GM23338 (cell line): Measurements from ENCODE around the gene OLR1.

Experiments
- CREB1 ChIP-seq: fragments of 250-450 bp; sonication (Bioruptor Pico); IDR thresholded peaks from 2 replicates; pipeline ENCODE4 v1.5.0; 2020; ENCODE audit warnings: low read depth, mild to moderate bottlenecking, moderate library complexity
- EZH2 ChIP-seq: fragments of 200-600 bp; sonication (generic); IDR thresholded peaks from one replicate; pipeline ENCODE4 v1.8.0; 2017; ENCODE audit warnings: antibody characterized with exemption, mild to moderate bottlenecking, low read depth; ENCODE audit not compliant: unreplicated experiment
- EZH2phosphoT487 ChIP-seq: fragments of 200-600 bp; sonication (generic); IDR thresholded peaks from one replicate; pipeline ENCODE4 v1.8.1; 2018; ENCODE audit warnings: antibody characterized with exemption; ENCODE audit not compliant: unreplicated experiment
- JUNB ChIP-seq: IDR thresholded peaks from one replicate; pipeline ENCODE4 v1.6.1; 2016; ENCODE audit warnings: antibody characterized with exemption; ENCODE audit not compliant: unreplicated experiment
- NANOG ChIP-seq: IDR thresholded peaks from 2 replicates; pipeline ENCODE4 v1.6.1; 2016; ENCODE audit warnings: antibody characterized with exemption, borderline replicate concordance
- POLR2AphosphoS5 ChIP-seq: IDR thresholded peaks from 2 replicates; pipeline ENCODE4 v1.6.1; 2016; ENCODE audit warnings: antibody characterized with exemption, low read depth
- STAT1 ChIP-seq: IDR thresholded peaks from one replicate; pipeline ENCODE4 v1.6.1; 2016; ENCODE audit warnings: antibody characterized with exemption; ENCODE audit not compliant: unreplicated experiment
- ZNF114 ChIP-seq: fragments of 250-450 bp; sonication (Bioruptor Pico); IDR thresholded peaks from 2 replicates; pipeline ENCODE4 v1.5.0; 2020; ENCODE audit warnings: mild to moderate bottlenecking, moderate library complexity
- ZNF331 ChIP-seq: fragments of 250-450 bp; sonication (Bioruptor Pico); IDR thresholded peaks from 2 replicates; pipeline ENCODE4 v1.5.0; 2020; ENCODE audit warnings: low read depth, mild to moderate bottlenecking, moderate library complexity
- TF ChIP-seq, protein P1 (sequence below): IDR thresholded peaks from one replicate; pipeline ENCODE4 v1.6.1; 2018; ENCODE audit warnings: antibody characterized with exemption; ENCODE audit not compliant: unreplicated experiment
- TF ChIP-seq, protein P2 (sequence below), 2 experiments: fragments of 200-600 bp in 1 of 2; sonication (generic) in 1 of 2; conservative IDR thresholded peaks; 2 replicates each; pipeline versions ENCODE4 v1.5.1 to v1.6.1; 2016 to 2017; ENCODE audit warnings: antibody characterized with exemption in 2 of 2, low read depth in 2 of 2, mild to moderate bottlenecking in 2 of 2, moderate library complexity in 1 of 2
- TF ChIP-seq, protein P3 (sequence below): IDR thresholded peaks from 2 replicates; pipeline ENCODE4 v1.6.1; 2016; ENCODE audit warnings: antibody characterized with exemption
- TF ChIP-seq, protein P4 (sequence below): fragments of 250-450 bp; sonication (Bioruptor Pico); IDR thresholded peaks from 2 replicates; pipeline ENCODE4 v1.5.0; 2020; ENCODE audit warnings: mild to moderate bottlenecking, moderate library complexity

DNA sequence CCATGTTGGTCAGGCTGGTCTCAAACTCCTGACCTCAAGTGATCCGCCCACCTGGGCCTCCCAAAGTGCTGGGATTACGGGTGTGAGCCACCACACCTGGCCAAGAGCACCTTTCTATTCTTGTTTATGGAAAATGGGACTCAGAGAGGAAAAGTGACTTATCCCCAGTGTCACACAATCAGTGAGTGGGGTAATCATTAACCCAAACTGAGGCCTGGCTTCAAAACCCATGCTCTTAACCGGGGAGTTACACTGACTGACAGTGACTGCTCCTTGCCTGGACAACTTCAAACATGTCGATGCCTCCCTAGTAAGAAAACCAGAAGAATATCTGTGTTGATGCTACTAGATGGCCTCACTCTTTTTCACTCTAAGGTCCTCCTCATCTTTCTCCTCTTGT, 49.2 kb downstream of the OLR1 start:
- TF ChIP-seq, protein P1, sequence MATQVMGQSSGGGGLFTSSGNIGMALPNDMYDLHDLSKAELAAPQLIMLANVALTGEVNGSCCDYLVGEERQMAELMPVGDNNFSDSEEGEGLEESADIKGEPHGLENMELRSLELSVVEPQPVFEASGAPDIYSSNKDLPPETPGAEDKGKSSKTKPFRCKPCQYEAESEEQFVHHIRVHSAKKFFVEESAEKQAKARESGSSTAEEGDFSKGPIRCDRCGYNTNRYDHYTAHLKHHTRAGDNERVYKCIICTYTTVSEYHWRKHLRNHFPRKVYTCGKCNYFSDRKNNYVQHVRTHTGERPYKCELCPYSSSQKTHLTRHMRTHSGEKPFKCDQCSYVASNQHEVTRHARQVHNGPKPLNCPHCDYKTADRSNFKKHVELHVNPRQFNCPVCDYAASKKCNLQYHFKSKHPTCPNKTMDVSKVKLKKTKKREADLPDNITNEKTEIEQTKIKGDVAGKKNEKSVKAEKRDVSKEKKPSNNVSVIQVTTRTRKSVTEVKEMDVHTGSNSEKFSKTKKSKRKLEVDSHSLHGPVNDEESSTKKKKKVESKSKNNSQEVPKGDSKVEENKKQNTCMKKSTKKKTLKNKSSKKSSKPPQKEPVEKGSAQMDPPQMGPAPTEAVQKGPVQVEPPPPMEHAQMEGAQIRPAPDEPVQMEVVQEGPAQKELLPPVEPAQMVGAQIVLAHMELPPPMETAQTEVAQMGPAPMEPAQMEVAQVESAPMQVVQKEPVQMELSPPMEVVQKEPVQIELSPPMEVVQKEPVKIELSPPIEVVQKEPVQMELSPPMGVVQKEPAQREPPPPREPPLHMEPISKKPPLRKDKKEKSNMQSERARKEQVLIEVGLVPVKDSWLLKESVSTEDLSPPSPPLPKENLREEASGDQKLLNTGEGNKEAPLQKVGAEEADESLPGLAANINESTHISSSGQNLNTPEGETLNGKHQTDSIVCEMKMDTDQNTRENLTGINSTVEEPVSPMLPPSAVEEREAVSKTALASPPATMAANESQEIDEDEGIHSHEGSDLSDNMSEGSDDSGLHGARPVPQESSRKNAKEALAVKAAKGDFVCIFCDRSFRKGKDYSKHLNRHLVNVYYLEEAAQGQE: no peak
- TF ChIP-seq, protein P2, sequence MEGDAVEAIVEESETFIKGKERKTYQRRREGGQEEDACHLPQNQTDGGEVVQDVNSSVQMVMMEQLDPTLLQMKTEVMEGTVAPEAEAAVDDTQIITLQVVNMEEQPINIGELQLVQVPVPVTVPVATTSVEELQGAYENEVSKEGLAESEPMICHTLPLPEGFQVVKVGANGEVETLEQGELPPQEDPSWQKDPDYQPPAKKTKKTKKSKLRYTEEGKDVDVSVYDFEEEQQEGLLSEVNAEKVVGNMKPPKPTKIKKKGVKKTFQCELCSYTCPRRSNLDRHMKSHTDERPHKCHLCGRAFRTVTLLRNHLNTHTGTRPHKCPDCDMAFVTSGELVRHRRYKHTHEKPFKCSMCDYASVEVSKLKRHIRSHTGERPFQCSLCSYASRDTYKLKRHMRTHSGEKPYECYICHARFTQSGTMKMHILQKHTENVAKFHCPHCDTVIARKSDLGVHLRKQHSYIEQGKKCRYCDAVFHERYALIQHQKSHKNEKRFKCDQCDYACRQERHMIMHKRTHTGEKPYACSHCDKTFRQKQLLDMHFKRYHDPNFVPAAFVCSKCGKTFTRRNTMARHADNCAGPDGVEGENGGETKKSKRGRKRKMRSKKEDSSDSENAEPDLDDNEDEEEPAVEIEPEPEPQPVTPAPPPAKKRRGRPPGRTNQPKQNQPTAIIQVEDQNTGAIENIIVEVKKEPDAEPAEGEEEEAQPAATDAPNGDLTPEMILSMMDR (conservative IDR thresholded peaks at IDR 0.05; ENCODE audit: low read depth in 2 of 2): no peak
- no peak for TF ChIP-seq CREB1 (CRISPR knock-in tag)
- TF ChIP-seq POLR2AphosphoS5: no peak
- TF ChIP-seq EZH2: no peak
- TF ChIP-seq, protein P3, sequence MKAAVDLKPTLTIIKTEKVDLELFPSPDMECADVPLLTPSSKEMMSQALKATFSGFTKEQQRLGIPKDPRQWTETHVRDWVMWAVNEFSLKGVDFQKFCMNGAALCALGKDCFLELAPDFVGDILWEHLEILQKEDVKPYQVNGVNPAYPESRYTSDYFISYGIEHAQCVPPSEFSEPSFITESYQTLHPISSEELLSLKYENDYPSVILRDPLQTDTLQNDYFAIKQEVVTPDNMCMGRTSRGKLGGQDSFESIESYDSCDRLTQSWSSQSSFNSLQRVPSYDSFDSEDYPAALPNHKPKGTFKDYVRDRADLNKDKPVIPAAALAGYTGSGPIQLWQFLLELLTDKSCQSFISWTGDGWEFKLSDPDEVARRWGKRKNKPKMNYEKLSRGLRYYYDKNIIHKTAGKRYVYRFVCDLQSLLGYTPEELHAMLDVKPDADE: no peak
- TF ChIP-seq JUNB: no peak
- TF ChIP-seq ZNF114 (CRISPR knock-in tag): no peak
- no peak for TF ChIP-seq EZH2phosphoT487
- TF ChIP-seq STAT1: no peak
- TF ChIP-seq NANOG: no peak
- TF ChIP-seq, protein P4, sequence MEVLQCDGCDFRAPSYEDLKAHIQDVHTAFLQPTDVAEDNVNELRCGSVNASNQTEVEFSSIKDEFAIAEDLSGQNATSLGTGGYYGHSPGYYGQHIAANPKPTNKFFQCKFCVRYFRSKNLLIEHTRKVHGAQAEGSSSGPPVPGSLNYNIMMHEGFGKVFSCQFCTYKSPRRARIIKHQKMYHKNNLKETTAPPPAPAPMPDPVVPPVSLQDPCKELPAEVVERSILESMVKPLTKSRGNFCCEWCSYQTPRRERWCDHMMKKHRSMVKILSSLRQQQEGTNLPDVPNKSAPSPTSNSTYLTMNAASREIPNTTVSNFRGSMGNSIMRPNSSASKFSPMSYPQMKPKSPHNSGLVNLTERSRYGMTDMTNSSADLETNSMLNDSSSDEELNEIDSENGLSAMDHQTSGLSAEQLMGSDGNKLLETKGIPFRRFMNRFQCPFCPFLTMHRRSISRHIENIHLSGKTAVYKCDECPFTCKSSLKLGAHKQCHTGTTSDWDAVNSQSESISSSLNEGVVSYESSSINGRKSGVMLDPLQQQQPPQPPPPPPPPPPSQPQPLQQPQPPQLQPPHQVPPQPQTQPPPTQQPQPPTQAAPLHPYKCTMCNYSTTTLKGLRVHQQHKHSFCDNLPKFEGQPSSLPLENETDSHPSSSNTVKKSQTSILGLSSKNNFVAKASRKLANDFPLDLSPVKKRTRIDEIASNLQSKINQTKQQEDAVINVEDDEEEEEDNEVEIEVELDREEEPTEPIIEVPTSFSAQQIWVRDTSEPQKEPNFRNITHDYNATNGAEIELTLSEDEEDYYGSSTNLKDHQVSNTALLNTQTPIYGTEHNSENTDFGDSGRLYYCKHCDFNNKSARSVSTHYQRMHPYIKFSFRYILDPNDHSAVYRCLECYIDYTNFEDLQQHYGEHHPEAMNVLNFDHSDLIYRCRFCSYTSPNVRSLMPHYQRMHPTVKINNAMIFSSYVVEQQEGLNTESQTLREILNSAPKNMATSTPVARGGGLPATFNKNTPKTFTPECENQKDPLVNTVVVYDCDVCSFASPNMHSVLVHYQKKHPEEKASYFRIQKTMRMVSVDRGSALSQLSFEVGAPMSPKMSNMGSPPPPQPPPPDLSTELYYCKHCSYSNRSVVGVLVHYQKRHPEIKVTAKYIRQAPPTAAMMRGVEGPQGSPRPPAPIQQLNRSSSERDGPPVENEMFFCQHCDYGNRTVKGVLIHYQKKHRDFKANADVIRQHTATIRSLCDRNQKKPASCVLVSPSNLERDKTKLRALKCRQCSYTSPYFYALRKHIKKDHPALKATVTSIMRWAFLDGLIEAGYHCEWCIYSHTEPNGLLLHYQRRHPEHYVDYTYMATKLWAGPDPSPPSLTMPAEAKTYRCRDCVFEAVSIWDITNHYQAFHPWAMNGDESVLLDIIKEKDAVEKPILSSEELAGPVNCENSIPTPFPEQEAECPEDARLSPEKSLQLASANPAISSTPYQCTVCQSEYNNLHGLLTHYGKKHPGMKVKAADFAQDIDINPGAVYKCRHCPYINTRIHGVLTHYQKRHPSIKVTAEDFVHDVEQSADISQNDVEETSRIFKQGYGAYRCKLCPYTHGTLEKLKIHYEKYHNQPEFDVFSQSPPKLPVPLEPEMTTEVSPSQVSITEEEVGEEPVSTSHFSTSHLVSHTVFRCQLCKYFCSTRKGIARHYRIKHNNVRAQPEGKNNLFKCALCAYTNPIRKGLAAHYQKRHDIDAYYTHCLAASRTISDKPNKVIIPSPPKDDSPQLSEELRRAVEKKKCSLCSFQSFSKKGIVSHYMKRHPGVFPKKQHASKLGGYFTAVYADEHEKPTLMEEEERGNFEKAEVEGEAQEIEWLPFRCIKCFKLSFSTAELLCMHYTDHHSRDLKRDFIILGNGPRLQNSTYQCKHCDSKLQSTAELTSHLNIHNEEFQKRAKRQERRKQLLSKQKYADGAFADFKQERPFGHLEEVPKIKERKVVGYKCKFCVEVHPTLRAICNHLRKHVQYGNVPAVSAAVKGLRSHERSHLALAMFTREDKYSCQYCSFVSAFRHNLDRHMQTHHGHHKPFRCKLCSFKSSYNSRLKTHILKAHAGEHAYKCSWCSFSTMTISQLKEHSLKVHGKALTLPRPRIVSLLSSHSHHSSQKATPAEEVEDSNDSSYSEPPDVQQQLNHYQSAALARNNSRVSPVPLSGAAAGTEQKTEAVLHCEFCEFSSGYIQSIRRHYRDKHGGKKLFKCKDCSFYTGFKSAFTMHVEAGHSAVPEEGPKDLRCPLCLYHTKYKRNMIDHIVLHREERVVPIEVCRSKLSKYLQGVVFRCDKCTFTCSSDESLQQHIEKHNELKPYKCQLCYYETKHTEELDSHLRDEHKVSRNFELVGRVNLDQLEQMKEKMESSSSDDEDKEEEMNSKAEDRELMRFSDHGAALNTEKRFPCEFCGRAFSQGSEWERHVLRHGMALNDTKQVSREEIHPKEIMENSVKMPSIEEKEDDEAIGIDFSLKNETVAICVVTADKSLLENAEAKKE (CRISPR knock-in tag): no peak
- TF ChIP-seq ZNF331 (CRISPR knock-in tag): no peak
